HCT116 (cell line): ENCODE measurements around the gene ALDH1L1. TPM values are rescaled to one million over a fixed set of nuclear protein-coding genes. Genes with fewer than 3 reads are reported as not detected.

Source experiments
- ATAC-seq: fragments of 200-7000 bp; cut with Tn5 transposase; 2 replicates; pipeline ENCODE4 v1.9.1; 2020; ENCODE audit warnings: mild to moderate bottlenecking, moderate library complexity
- BruUV-seq: library from RNA; stranded (reverse); fragments of 400-500 nt; replicated peaks from 2 replicates; lab custom pipeline; 2021; lab: Mats Ljungman, UMichigan
- CTCF ChIA-PET: fragments of 300-600 bp; sonication (Branson Sonifier 250); formaldehyde crosslinking; loops from one replicate; lab custom pipeline; 2021; ENCODE audit warnings: antibody characterized with exemption; lab: Charles Lee
- POLR2A ChIA-PET: fragments of 300-600, 350-600 bp; sonication (Branson Sonifier 250); formaldehyde crosslinking; loops from one replicate; lab custom pipeline; 2021; ENCODE audit warnings: antibody characterized with exemption; lab: Charles Lee
- RAD21 ChIA-PET, 2 experiments: fragments of 300-600 bp; sonication (Branson Sonifier 250); formaldehyde crosslinking; loops; one replicate each; lab custom pipeline; 2023; ENCODE audit warnings: low total read pairs in 2 of 2; ENCODE audit not compliant: uncharacterized antibody in 2 of 2, unreplicated experiment in 2 of 2, low non-redundant PET in 1 of 2; lab: Charles Lee
- DNase-seq: peaks from one replicate; pipeline ENCODE4 v3.0.0-alpha.2; 2010; ENCODE audit warnings: low read depth, low spot score
- H2AFZ ChIP-seq: fragments of 200-600 bp; shearing (Covaris generic), sonication (generic); 2 replicates; pipeline ENCODE4 v1.6.1; 2017; ENCODE audit warnings: low read depth, mixed run types, mixed read lengths, antibody characterized with exemption, low read length; ENCODE audit not compliant: poor library complexity, severe bottlenecking
- H3K27ac ChIP-seq: 2 replicates; pipeline ENCODE4 v1.5.1; 2012; ENCODE audit warnings: low read depth, low read length
- H3K27me3 ChIP-seq: fragments of 200-600 bp; sonication (generic); 2 replicates; pipeline ENCODE4 v1.6.1; 2016; ENCODE audit warnings: mixed run types, low read length, mixed read lengths; ENCODE audit not compliant: insufficient read depth
- H3K36me3 ChIP-seq, 2 experiments: fragments of 200-500 bp in 1 of 2; fragments of 200-600 bp in 1 of 2; sonication (Bioruptor generic) in 1 of 2; sonication (generic) in 1 of 2; 2 replicates each; pipeline versions ENCODE4 v1.5.1 to v1.6.1; 2014 to 2016; ENCODE audit warnings: low read length in 2 of 2, inconsistent platforms in 1 of 2, mixed read lengths in 1 of 2, mixed run types in 1 of 2; ENCODE audit not compliant: insufficient read depth in 2 of 2, control insufficient read depth in 1 of 2
- H3K4me1 ChIP-seq, 2 experiments: fragments of 200-600 bp in 1 of 2; sonication (generic) in 1 of 2; 2 replicates each; pipeline versions ENCODE4 v1.5.1 to v1.6.1; 2012 to 2017; ENCODE audit warnings: low read length in 2 of 2, inconsistent platforms in 1 of 2, mild to moderate bottlenecking in 1 of 2, mixed read lengths in 1 of 2, mixed run types in 1 of 2, moderate library complexity in 1 of 2; ENCODE audit not compliant: insufficient read depth in 2 of 2, control insufficient read depth in 1 of 2
- H3K4me2 ChIP-seq: fragments of 200-600 bp; sonication (generic); 2 replicates; pipeline ENCODE4 v1.6.1; 2017; ENCODE audit warnings: mixed run types, low read length, mixed read lengths
- H3K4me3 ChIP-seq, 2 experiments: fragments of 200-600 bp in 1 of 2; sonication (generic) in 1 of 2; replicated peaks in 1 of 2; 2 replicates each; pipeline ENCODE4 v1.5.1; 2011 to 2016; ENCODE audit warnings: low read length in 2 of 2, control low read depth in 1 of 2, low read depth in 1 of 2, mild to moderate bottlenecking in 1 of 2, mixed read lengths in 1 of 2, mixed run types in 1 of 2
- H3K79me2 ChIP-seq: fragments of 200-600 bp; sonication (generic); 2 replicates; pipeline ENCODE4 v1.6.1; 2017; ENCODE audit warnings: mild to moderate bottlenecking, mixed run types, low read length, moderate library complexity, mixed read lengths; ENCODE audit not compliant: insufficient read depth
- H3K9ac ChIP-seq: fragments of 200-600 bp; sonication (generic); 2 replicates; pipeline ENCODE4 v1.6.1; 2016; ENCODE audit warnings: low read length, mixed read lengths
- H3K9me2 ChIP-seq: fragments of 200-600 bp; sonication (generic), shearing (Covaris generic); 2 replicates; pipeline ENCODE4 v1.6.1; 2017; ENCODE audit warnings: mixed run types, mild to moderate bottlenecking, moderate library complexity; ENCODE audit not compliant: insufficient read depth
- H3K9me3 ChIP-seq, 2 experiments: fragments of 200-500 bp in 1 of 2; fragments of 200-600 bp in 1 of 2; sonication (Bioruptor generic) in 1 of 2; sonication (generic) in 1 of 2; 2 replicates each; pipeline ENCODE4 v1.6.1; 2014 to 2017; ENCODE audit warnings: low read length in 2 of 2, mixed read lengths in 2 of 2, inconsistent platforms in 1 of 2, low read depth in 1 of 2, mild to moderate bottlenecking in 1 of 2, mixed run types in 1 of 2, moderate library complexity in 1 of 2; ENCODE audit not compliant: control insufficient read depth in 1 of 2, insufficient read depth in 1 of 2
- H4K20me1 ChIP-seq: fragments of 200-600 bp; sonication (generic), shearing (Covaris generic); 2 replicates; pipeline ENCODE4 v1.6.1; 2017; ENCODE audit warnings: mixed run types, mild to moderate bottlenecking, moderate library complexity; ENCODE audit not compliant: insufficient read depth
- ATF3 ChIP-seq: IDR thresholded peaks from 2 replicates; pipeline ENCODE4 v1.6.1; 2012
- CBX3 ChIP-seq: IDR thresholded peaks from 2 replicates; pipeline ENCODE4 v1.6.1; 2012; ENCODE audit warnings: low read depth
- CEBPB ChIP-seq: IDR thresholded peaks from 2 replicates; pipeline ENCODE4 v1.6.1; 2012; ENCODE audit warnings: low read depth
- CTCF ChIP-seq, 3 experiments: fragments of 200-600 bp in 1 of 3; sonication (generic) in 1 of 3; IDR thresholded peaks in 2 of 3; conservative IDR thresholded peaks in 1 of 3; 2 replicates each; pipeline ENCODE4 v1.5.1; 2012 to 2017; ENCODE audit warnings: low read depth in 2 of 3, low read length in 2 of 3, antibody characterized with exemption in 1 of 3, borderline replicate concordance in 1 of 3, control low read depth in 1 of 3, mild to moderate bottlenecking in 1 of 3, mixed read lengths in 1 of 3, mixed run types in 1 of 3, moderate library complexity in 1 of 3; ENCODE audit not compliant: insufficient read depth in 1 of 3
- EGR1 ChIP-seq: IDR thresholded peaks from 2 replicates; pipeline ENCODE4 v1.6.1; 2012; ENCODE audit warnings: low read depth
- EZH2 ChIP-seq: fragments of 200-600 bp; sonication (generic); IDR thresholded peaks from 2 replicates; pipeline ENCODE4 v1.6.1; 2017; ENCODE audit warnings: antibody characterized with exemption, mixed run types
- EZH2phosphoT487 ChIP-seq: fragments of 200-600 bp; IDR thresholded peaks from 2 replicates; pipeline ENCODE4 v1.6.1; 2018; ENCODE audit warnings: antibody characterized with exemption, borderline replicate concordance
- POLR2A ChIP-seq: IDR thresholded peaks from 2 replicates; pipeline ENCODE4 v1.7.0; 2011; ENCODE audit warnings: borderline replicate concordance; ENCODE audit not compliant: insufficient read depth, insufficient read length; ENCODE audit errors: extremely low read depth
- POLR2AphosphoS5 ChIP-seq: IDR thresholded peaks from 2 replicates; pipeline ENCODE4 v1.6.1; 2011; ENCODE audit warnings: mild to moderate bottlenecking, low read depth, low read length, moderate library complexity
- SIN3A ChIP-seq: IDR thresholded peaks from 2 replicates; pipeline ENCODE4 v1.6.1; 2012; ENCODE audit warnings: low read depth
- SRF ChIP-seq: IDR thresholded peaks from 2 replicates; pipeline ENCODE4 v1.6.1; 2012; ENCODE audit warnings: low read depth
- YY1 ChIP-seq: IDR thresholded peaks from 2 replicates; pipeline ENCODE4 v1.6.1; 2011; ENCODE audit warnings: low read length, low read depth, moderate library complexity, mild to moderate bottlenecking; ENCODE audit not compliant: insufficient replicate concordance; ENCODE audit errors: extremely low read depth
- ZBTB33 ChIP-seq: IDR thresholded peaks from 2 replicates; pipeline ENCODE4 v1.6.1; 2011; ENCODE audit warnings: mild to moderate bottlenecking, low read length, moderate library complexity; ENCODE audit not compliant: insufficient replicate concordance; ENCODE audit errors: extremely low read depth
- ZFX ChIP-seq: fragments of 450-650 bp; IDR thresholded peaks from 2 replicates; pipeline ENCODE4 v1.6.1; 2017
- ZNF274 ChIP-seq: fragments of 200-500 bp; sonication (Bioruptor generic); IDR thresholded peaks from 2 replicates; pipeline ENCODE4 v1.6.1; 2014; ENCODE audit warnings: mild to moderate bottlenecking, low read depth, low read length, inconsistent platforms
- intact Hi-C: fragments of 100-400 bp; cut with micrococcal nuclease; formaldehyde crosslinking; loops from 2 replicates; pipeline ENCODE4 v1.10.0; 2022
- total RNA-seq: library from RNA; stranded (reverse); gene quantifications from one replicate; pipeline ENCODE4 v1.2.1, GENCODE V29; 2021; ENCODE audit not compliant: unreplicated experiment

Gene ALDH1L1
- total RNA-seq, 1 experiment from 2014 or later: 0.81 TPM

GRCh38 chr3:126202680-126203079 is 22.3 kb upstream of the ALDH1L1 start:
- RAD21 ChIA-PET: no interaction called here
- intact Hi-C loops: no loop called here
- Histone ChIP-seq H3K9me3 (no peaks in the 10 kb centered on the region; a peak in 1 of 4 replicates), H3K9ac (no peak overlapping the region), H4K20me1 (no peaks in the 10 kb centered on the region), H3K36me3 (no peaks in the 10 kb centered on the region), H3K27ac (no peak overlapping the region), H3K4me3 (no peak overlapping the region), H2AFZ (no peak overlapping the region), H3K27me3 (no peaks in the 10 kb centered on the region), H3K4me2 (no peak overlapping the region), H3K79me2 (no peaks in the 10 kb centered on the region), H3K4me1 (0 out of 4 replicates have a peak, but pooled peaks cover 0 to 4% of the 10 kb centered on the region in 2 experiments), H3K9me2 (no peaks in the 10 kb centered on the region)
- TF ChIP-seq EZH2phosphoT487 (no peak), CBX3 (no peak), EGR1 (no peak), ZFX (no peak)
- ATAC-seq (no peak), DNase-seq (no peak)
- BruUV-seq: no TSS peak
- POLR2A ChIA-PET: no interaction called here
- CTCF ChIA-PET: no interaction called here

GRCh38 chr3:126202276-126202675 is 21.9 kb upstream of the ALDH1L1 start:
- H3K4me2 ChIP-seq: no peak overlapping the region
- H3K4me3 ChIP-seq: no peak overlapping the region
- ChIA-PET RAD21 (no interaction called here), POLR2A (no interaction called here), CTCF (no interaction called here)
- no peaks in the 10 kb centered on the region for H3K27me3 ChIP-seq
- H3K36me3 ChIP-seq: no peaks in the 10 kb centered on the region
- no peak for DNase-seq
- no peaks in the 10 kb centered on the region; a peak in 1 of 4 replicates for H3K9me3 ChIP-seq
- no peak overlapping the region for H3K27ac ChIP-seq
- H3K9ac ChIP-seq: no peak overlapping the region
- H3K9me2 ChIP-seq: no peaks in the 10 kb centered on the region
- no peaks in the 10 kb centered on the region for H3K79me2 ChIP-seq
- H4K20me1 ChIP-seq: no peaks in the 10 kb centered on the region
- TF ChIP-seq SIN3A (no peak), POLR2AphosphoS5 (no peak), CEBPB (no peak), CTCF (IDR thresholded peaks at IDR 0.05 in 2 of 3, conservative IDR thresholded peaks at IDR 0.05 in 1 of 3; ENCODE audit: borderline replicate concordance in 1 of 3, insufficient read depth in 1 of 3, low read depth in 2 of 3, low read length in 2 of 3) (no peak), EGR1 (no peak), ZBTB33 (no peak), YY1 (no peak), EZH2 (no peak), ZNF274 (no peak), POLR2A (no peak), ATF3 (no peak), SRF (no peak)
- no TSS peak for BruUV-seq
- 0 out of 4 replicates have a peak, but pooled peaks cover 0 to 4% of the 10 kb centered on the region in 2 experiments for H3K4me1 ChIP-seq
- H2AFZ ChIP-seq: no peak overlapping the region
- ATAC-seq: no peak
- intact Hi-C loops: no loop called here
